Activated CD4-positive, CD25-positive, alpha-beta regulatory T cell treated with anti-CD3 and anti-CD28 coated beads, Interleukin-2, amount 50 U/mL, for 16 hours (primary cell): ENCODE measurements around the gene RS1.

Experiments used
- DNase-seq: peaks from one replicate; pipeline ENCODE4 v3.0.0-alpha.2; 2020; ENCODE audit warnings: low read depth, low spot score

The RS1 gene

DNA sequence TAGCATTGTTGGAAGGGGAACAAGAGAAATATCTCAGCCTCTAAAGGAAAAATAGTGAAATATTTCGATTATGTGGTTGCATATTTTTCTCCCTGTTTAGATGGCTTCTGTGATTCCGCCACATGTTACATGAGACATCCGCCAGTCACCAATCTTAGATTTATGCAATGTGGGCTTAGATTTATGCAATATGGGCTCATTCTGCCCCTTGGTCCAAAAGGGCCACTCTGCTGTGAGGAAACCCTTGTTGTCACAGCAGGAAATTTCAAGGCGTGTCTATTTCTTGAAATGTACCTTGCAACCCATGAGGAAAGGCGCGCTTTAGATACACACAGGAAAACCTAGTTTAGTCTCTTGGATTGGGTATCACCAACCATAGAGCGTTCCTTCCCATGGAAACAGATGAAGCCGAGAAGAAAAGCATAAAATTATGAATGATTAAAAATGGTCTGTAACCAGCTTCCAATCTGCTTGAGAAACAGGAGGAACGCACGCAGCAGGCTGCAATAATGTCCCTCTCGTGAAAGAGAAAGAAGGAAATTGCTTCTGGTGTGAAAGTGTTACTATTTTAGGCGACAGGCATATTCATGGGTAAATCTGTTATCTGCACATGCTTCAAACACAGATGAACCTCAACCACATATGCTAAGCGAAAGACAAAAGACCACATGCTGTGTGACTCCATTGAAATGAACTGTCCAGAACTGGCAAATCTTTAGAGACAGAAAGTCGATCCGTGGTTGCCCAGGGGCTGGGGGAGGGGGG, 3.7 kb downstream of the RS1 start:
- no peak for DNase-seq

DNA sequence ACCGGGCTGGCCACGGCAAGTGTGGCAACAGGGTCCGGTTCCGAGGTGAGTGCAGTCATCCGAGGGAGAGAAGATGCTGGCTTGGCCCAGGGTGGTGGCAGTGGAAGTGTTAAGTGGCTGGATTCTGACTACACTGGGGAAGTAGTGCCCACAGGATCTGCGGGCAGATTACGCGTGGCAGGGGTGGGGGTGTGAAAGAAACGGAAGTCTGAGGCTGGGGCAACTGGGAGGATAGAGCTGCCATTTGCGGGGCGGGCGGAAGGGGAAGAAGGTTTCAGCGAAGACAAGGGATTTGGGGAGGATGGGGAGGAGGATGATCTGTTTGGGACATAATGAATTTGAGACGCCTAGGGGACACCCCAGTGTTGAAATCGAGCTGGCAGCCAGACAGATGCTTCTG, 5.3 kb downstream of the RS1 start:
- DNase-seq = no peak

DNA sequence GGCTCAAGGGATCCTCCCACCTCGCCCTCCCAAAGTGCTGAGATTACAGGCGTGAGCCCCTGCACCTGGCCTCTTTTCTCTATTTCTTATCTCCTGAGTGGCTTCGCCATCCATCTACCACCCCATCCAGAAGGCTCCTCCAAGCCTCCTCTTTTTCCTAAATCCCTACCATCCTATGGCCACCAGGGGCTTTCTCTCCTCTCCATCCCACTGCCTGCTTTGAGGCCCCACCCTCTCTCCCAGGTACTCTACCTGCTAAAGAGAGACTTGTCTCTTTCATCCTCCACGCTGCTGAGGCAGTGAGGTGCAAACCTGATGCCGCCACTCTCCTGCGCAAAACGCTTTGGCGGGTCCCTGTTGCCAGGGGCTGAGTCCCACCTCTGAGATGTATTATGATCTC, 7.0 kb downstream of the RS1 start:
- no peak for DNase-seq

DNA sequence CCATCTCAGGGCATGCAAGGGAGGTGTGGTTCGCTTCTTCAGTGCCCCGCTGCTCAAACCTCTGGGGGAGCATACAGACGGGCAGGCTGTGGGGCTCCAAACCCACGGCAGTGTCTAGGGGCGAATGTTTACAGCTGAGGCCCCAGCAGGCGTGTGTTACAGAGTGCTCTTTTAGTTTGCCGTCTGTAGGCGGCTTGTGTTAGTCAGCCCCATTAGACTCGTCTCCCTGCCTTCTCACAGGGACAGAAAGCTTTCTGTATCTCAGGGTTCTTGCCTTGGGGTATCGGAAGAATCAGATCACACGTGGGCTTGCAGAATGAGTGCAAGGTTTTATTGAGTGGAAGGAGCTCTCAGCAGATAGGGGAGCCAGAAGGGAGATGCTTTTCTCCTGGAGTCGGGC, 10.6 kb downstream of the RS1 start:
- DNase-seq = no peak

DNA sequence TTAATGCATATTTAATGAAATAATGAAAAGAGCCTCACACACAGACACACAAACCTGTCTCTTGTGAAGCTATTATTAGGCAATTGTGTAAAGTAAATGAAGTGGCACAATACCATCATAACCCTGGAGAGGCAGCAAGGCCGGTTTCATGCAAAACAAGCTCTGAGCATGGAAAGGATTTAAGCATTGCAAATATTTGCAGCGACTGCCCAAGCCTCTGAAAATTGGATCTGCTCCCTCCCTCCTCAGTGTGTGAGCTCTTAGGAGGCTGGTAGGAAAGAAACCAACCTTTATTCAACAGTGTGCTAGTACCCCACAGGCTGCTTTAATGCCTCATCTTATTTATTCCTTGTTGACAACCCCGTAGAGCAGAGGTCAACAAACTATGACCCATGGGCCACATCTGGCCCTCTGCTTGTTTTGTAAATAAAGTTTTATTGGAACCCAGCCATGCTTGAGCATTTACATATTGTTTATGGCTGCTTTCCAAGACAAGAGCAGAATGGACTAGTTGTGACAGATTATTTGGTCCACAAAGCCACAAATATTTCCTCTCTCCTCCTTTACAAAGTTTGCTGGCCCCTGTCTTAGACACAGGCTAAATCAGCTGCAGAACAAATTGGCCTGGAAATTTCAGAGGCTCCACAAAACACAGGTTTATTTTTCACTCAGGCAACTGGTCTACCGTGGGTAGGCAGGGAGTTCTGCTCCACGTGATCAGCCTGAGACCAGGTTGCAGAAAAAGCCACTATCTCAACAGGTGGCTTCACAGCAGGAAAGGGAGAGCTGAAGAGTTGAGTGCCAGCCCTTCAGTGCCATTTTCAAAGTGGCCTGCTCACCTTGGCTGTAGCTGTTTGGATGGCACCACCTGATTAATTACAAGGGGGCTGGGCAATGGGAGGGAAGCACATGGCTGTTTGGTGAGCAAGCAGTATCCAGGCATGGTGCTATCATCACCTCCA, 16.8 kb downstream of the RS1 start:
- no peak for DNase-seq

DNA sequence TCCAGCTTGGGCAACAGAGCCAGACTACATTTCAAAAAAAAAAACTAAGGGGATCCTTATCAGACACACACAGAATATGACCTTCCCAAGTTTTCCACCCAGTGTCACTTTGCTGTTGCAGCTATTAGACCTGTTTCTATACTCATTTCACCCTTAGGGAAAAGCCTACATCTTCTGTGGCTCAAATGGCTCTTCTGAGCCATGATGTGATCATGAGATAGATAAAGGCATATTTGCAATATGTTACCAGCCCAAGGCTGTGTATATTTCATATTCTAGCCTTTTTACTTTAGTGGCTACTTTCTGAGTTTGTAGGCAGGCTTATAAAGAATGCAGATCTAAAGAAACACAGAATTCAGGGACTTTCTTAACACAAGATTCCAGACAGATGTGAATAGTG, 19.3 kb downstream of the RS1 start:
- DNase-seq = no peak

DNA sequence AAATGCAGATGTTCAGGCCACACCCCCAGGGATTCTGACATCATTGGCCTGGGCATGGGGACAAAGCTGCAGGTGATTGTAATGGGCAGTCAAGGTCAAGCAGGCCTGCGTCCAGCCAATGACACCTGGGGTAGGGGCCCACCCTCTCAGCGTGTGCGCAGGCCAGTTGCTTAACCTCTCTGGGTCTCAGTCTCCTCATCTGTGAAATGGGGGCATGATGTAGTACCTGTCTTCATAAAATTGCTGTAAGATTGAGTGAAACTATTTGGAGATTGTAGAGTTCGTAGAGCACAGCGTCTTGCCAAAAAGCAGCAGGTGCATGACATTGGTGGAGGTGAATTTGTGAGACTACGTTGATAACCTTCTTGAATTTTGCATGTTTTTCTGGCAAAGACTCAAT, 21.2 kb downstream of the RS1 start:
- DNase-seq = no peak

DNA sequence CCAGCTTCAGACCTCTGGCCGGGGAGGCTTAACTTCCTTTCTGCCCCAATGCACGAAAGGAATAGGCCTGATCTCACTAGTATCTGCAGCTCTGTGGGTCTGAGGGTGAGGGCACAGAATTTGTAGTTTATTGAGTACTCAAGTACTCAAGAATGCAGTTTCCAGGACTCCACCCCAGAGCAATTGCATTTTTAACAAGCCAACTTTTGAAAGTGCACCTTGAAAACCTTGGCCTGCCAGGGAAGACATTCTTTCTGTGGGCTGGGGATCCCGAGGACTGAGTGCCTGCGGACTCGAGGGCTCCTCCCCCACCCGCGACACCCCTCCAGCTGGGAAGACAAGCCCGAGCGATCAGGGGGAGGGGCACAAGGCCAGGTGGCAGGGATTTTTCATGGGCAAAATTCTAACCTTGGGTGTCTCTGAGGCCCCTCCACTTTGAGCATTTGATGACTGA, 22.4 kb downstream of the RS1 start:
- DNase-seq = no peak

DNA sequence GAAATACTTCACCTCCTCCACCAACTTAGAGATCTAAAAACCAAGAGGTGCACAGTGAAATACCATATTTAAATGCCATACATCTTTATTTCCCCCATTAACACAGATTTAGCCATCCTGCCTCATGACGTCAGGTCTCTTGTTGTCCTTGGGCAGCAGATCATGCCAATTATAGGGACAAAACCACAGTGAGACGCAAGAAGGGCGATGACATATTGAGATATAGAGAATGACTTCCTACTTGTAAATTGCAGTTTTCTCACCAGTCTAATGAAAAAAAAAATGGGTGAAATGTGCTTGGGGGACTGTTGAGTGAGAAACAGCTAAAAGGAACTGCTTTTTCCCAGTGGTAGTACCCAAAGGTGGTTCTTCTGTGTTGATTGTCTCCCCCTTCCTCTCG, 24.3 kb downstream of the RS1 start:
- DNase-seq = no peak

DNA sequence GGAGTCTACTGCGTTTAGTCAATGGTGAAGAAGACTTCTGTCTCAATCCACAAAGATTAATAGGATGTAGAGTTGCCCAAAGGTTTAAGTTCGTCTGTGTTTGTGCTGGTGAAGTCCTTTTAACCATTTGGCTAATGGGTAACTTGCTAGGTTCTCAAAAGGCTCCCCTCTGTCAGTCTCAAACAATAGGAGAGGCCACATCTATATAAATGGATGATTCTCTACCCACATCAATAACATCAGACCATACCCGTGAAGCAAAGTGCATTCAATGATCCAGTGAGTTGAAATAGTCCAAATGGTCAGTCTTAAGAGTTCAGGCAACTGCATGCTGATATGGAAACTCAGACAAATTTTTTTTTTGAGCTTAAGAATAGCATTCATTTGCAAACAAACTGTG, 28.1 kb downstream of the RS1 start:
- DNase-seq = no peak

DNA sequence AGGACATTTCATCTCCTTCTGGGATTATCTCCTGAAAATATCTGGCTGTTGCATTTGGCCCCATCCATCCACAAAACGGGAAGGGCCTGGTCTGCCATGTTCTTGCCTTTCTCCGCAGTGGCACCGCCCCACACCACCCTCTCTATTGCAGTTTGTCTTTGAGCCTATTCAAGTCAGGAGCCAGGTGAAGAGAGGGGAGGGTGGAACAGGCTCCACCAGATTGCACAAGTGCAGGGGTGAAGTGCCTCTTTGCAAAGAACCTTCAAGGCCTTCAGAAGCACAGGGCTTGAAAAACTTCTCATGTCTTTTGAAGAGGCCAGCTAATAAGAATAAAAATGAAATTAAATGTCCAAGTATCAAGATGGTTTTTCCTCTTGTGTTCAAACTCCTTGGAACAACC, 28.7 kb downstream of the RS1 start:
- no peak for DNase-seq

DNA sequence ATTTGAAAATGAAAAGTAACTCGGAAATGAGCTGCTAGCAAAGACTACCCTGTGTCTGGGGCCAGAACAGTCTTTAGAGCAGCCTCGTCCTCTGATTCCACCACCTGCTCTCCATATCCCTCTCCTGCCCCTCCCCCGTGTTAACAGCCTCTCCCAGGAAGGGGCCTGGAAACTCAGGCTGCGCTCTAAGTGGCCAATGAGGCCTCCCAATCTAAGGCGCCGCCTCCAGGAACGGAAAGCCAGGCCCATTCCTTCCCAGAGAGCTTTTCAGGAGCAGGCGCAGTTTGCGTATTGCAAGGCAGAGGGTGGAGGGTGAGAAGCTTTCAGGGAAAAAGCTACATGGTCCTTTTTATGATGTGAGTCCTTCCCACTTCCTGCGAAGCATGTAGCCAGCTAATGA, 31.2 kb downstream of the RS1 start:
- no peak for DNase-seq

DNA sequence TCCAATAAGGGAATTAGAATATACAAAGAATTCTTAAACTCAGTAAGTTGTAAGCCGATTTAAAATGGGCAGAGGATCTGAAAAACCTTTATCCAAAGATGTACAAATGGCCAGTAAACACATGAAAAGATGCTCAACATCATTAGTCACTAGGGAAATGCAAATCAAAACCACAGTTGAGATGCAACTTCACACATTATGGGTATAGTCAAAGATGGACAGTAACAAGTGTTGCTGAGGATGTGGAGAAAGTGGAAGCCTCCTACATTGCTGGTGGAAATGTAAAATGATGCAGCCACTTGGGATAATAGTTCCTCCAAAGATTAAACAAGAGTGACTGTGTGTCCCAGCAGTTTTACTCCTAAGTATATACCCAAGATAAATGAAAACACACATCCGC, 32.6 kb downstream of the RS1 start:
- DNase-seq = no peak

DNA sequence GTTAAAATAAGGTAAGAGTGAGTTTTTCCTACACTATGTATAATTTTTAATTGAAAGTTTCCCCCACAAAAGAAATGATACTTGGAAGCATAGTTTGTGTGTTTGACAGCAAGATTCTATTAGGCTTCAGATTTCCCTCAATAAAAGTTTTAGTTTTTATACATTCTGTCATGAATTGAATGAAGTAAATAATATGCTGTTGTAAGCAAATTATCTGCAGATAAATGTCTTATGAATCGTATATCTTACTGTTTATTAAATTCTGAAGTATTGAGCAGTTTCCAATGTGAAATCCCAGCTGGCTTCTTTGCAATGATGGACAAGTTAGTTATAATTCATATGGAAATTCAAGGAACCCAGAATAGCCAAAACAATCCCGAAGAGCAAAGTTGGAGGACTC, 33.5 kb downstream of the RS1 start:
- DNase-seq = no peak

DNA sequence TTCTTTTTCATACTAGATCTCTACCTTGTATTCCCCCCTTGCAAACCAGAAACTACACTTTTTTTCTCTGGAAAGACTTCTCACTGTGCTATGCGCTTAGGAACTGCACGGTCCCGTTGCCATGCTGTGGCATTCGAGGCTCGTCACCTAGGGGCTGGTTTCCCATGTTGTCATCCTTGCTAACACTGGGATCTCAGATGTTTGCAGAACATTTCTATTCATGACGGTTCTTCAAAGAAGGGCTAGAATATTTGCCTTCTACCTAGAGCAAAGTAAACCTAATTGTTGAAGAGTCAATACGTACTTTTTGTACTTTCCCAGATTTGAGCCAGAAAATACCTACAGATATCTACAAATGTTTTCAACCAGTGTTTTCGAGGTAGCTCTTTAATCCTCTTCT, 41.0 kb downstream of the RS1 start:
- DNase-seq = no peak

DNA sequence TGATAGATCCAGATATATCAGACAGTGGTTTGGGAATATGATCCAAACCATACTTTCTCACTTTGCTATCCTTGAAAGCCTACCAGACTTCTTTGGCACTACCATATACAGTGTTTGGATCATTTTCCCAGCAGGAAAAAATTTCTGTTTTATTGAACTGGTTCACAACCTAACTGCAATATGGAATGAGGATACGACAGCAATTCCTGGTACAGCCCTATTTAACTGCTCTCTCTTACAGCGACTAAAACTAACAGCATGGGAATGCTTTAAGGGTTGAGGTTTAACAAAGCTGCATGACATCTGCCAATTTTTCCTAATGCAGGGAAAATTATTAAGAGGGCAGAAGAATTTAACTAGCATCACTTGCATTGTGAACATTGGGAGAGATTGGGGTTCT, 47.3 kb downstream of the RS1 start:
- DNase-seq = no peak

DNA sequence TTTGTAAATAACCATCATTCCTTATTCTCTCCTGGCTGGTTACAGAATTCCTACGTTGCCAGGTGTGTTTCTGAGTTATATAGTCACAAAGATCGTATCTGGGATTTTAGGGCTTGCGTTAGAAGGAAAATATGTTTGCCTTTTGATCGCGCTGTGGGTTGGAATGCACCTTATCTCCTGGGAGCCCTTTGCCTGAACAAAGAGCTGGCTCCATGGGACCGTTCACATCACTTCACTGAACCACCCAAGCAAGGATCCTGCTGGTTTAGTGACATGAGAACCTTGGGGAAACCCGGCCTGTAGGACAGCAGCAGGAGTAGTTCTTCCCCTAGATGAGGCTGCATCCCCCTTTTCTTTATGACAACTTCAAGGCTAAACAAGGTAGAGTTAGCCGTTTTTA, 51.6 kb downstream of the RS1 start:
- DNase-seq = no peak

DNA sequence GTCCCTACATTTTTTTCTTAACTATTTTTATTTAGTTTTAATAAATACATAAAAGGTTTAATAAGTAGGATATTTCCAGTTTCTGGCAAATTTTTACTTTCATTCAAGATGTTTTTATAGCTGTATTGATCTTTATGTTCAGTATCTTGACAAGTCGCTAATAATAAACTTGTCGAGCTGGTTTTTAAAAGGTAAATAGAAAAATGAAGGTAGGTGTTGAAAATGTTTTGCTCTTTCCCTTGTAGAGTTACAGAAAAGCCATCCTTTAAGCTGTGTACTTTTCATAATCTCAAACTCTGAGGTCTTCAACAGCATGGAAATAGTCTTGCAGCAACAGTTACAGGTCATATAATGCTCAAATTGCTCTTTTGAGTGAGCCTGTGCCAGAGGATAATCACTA, 52.6 kb downstream of the RS1 start:
- DNase-seq = no peak

DNA sequence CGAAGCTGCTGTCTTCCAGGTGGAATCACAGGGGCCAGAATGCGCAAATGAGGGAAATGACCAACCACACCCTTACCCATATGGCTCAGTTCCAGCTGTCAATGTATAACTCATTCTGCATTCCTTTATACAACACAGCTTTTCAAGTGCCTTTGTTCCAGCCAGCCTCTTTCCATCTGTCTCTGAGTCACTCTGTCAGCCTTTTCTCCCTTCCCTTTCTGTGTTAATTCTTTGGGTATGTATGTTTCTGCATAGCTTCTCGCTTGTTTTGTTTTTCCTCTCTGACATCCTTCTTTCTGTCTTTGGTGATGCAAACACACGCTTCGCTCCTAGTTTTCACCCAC, 54.5 kb downstream of the RS1 start:
- no peak for DNase-seq

DNA sequence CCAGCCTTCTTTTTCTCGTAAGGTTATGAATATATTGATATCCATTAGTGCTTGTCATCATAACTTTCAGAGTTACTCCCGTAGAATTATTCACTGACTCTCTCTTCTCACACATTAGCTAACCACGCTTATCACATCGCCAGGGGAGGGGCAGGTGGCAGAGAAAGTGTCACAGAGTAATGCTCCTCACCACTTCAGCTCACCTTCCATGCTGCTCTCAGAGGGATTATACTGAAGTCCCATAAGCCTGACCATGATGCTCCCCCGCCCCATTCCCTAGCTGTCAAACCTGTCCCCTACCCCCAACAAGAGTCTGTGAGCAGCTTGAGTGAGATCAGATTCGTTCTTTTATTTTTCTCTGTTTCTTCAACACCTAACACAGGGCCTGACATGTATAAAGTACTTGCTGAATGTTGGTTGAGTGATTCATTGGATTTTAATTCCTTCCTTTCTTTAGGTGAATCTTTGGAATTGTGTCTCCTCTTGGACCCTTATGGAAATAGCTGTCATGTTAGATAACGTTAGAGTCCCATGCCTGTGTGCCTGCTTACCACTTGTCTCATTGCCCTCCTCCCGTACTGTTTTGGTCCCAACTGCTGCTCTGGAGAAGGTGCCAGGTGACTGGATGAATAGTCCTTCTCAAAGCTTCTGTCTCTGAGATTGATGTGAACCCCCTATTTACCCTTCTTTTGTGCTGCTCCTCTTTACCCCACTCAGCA, 55.1 kb downstream of the RS1 start:
- DNase-seq = no peak

DNA sequence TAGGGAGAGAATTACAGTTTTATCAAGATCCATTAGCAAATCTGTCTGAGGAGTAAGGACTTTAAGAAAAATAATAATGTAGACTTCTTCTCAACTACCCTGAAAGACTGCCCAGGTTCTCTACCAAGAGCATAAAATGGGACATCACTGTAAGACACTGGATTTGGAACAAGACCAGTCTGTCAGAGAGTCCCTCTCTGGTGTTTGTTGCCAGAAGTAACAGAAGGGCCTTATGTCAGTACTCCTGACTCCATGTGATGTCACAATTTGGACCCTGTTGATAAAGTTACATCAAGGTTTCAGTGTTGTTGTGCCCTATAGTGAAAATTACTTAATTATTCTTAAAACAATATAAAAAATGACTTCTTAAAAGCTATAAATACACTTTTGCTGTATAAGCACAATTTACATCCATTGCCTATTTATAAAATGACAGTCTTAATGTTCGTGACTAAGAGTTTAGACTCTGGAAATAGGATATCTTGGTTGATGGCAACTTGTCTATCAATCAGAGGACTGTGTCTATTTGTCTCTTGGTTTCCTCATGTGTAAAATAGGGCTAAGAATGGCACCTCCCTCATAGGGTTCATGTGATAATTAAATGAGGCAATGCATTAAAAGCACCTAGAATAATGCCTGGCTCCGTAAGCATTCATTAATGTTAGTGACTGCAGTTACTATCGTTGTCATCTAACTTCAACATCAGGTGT, 57.8 kb downstream of the RS1 start:
- DNase-seq = no peak

DNA sequence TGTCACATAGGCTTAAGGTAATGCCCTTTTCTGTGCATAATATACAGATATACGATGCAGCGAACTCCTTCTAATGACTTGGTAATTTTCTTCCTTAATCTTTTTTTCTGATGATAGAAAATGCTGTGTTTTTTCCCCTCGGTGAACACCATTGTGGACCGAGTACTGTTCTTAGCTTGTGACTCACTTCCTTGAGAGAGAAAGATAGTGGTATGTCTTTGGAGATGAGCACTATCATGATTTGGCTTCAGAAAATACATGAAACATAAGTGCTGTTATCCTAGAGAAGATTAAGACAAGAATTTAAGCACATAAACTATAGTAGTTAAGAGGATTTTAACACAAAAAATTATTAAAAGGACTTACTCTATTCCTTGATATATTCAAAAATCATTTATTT, 63.9 kb downstream of the RS1 start:
- no peak for DNase-seq
